Activated CD4-positive, alpha-beta memory T cell treated with anti-CD3 and anti-CD28 coated beads for 36 hours (primary cell): ENCODE data around the gene PPP2R5E. TPM values are rescaled to one million over a fixed set of nuclear protein-coding genes. Genes with fewer than 3 reads are reported as not detected.
"Not testable (repeated sequence)": the region's sequence is repeated elsewhere in the genome, so short reads cannot be mapped to it uniquely, and the experiment has no call there.

Experiments used
- CTCF ChIA-PET: fragments of 350-600 bp; sonication (Branson Sonifier 250); formaldehyde crosslinking; loops from one replicate; lab custom pipeline; 2021; ENCODE audit warnings: antibody characterized with exemption, inconsistent platforms; lab: Charles Lee
- POLR2A ChIA-PET: fragments of 350-600 bp; sonication (Branson Sonifier 250); formaldehyde crosslinking; loops from one replicate; lab custom pipeline; 2021; ENCODE audit warnings: antibody characterized with exemption; lab: Charles Lee
- DNase-seq: peaks from one replicate; pipeline ENCODE4 v3.0.0-alpha.2; 2020
- H3K27ac Mint-ChIP-seq: one replicate; pipeline ENCODE4 v1.8.0; 2021; ENCODE audit warnings: mixed read lengths
- H3K27me3 Mint-ChIP-seq: one replicate; pipeline ENCODE4 v1.8.0; 2021; ENCODE audit warnings: mixed read lengths
- H3K36me3 Mint-ChIP-seq: one replicate; pipeline ENCODE4 v1.8.0; 2021; ENCODE audit warnings: mixed read lengths
- H3K4me1 Mint-ChIP-seq: one replicate; pipeline ENCODE4 v1.8.0; 2021; ENCODE audit warnings: low read depth, mixed read lengths
- H3K4me3 Mint-ChIP-seq: one replicate; pipeline ENCODE4 v1.8.0; 2021; ENCODE audit warnings: mild to moderate bottlenecking, mixed read lengths
- H3K9me3 Mint-ChIP-seq: one replicate; pipeline ENCODE4 v1.8.0; 2021; ENCODE audit warnings: mixed read lengths
- intact Hi-C: fragments of 100-400 bp; cut with micrococcal nuclease; formaldehyde crosslinking; loops from one replicate; pipeline ENCODE4 v1.15.1; 2023
- total RNA-seq, 2 experiments: library from RNA; stranded (reverse); gene quantifications; one replicate each; pipeline ENCODE4 v1.2.3, GENCODE V29; 2021

The PPP2R5E gene
- total RNA-seq, 2 experiments from 2014 or later = 37.7 to 37.8 TPM

DNA sequence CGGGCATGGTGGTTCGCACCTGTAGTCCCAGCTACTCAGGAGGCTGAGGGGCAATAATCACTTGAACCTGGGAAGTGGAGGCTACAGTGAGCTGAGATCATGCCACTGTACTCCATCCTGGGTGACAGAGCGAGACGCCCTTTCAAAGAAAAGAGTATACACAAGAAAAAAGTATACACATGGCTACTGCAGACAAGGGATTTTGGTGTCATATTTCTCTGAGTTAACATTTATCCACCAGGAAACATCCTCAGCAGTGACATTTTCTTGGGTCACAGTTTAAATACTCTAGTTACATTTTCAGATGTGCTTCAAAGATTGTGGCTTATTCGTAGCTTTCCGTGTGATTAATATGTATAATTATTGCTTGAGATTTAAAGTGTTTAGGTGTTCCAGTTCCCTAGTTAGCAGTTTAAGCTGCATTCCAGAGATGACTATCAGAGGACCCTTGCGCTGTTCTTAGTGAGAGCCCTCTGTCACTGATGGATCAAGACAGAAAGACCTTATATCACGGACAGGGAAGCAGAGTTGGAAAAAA is 4.7 kb upstream of the PPP2R5E start:
- ChIA-PET POLR2A (no interaction called here), CTCF (interaction anchor here (0.9 kb wide), 1 partner anchor 86 kb away, joined by 3 read pairs; no protein-coding TSS in a partner anchor)
- no peak for DNase-seq
- H3K4me1 Mint-ChIP-seq = peaks cover 17% of the 10 kb centered on the region
- H3K36me3 Mint-ChIP-seq = peaks cover 2% of the 10 kb centered on the region
- H3K9me3 Mint-ChIP-seq = no peaks in the 10 kb centered on the region
- H3K27me3 Mint-ChIP-seq = no peaks in the 10 kb centered on the region
- no peak overlapping the region for H3K4me3 Mint-ChIP-seq
- intact Hi-C loops = loop anchor here (10.0 kb wide), 1 partner anchor 307 kb away; the partner anchor contains the start of gene SYNE2
- no peak overlapping the region for H3K27ac Mint-ChIP-seq

DNA sequence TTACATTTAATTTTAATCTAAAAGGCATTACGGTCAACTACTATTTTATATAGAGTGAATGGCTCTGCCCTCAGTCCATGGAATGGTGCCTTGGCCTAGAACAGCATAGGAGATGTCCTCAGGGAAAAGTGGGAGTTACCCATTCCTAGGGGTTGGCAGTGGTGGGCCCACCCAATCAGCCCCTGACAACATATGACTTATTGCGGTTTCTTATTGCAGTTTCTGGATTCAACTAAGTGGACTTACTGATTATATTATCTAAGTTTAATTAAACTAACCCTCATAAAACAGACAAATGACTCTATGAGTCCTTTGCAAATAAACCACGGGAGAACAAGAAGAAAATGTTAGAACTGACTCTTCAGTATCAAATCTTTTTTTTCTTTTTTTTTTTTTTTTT is 2.3 kb upstream of the PPP2R5E start:
- ChIA-PET CTCF (no interaction called here), POLR2A (no interaction called here)
- Mint-ChIP-seq H3K4me3 (no peak overlapping the region), H3K9me3 (no peaks in the 10 kb centered on the region), H3K27me3 (no peaks in the 10 kb centered on the region), H3K27ac (no peak overlapping the region), H3K4me1 (peaks cover 25% of the 10 kb centered on the region), H3K36me3 (peaks cover 5% of the 10 kb centered on the region)
- intact Hi-C loops = loop anchor here (10.0 kb wide), 1 partner anchor 309 kb away; the partner anchor contains the start of gene SYNE2
- DNase-seq = no peak

DNA sequence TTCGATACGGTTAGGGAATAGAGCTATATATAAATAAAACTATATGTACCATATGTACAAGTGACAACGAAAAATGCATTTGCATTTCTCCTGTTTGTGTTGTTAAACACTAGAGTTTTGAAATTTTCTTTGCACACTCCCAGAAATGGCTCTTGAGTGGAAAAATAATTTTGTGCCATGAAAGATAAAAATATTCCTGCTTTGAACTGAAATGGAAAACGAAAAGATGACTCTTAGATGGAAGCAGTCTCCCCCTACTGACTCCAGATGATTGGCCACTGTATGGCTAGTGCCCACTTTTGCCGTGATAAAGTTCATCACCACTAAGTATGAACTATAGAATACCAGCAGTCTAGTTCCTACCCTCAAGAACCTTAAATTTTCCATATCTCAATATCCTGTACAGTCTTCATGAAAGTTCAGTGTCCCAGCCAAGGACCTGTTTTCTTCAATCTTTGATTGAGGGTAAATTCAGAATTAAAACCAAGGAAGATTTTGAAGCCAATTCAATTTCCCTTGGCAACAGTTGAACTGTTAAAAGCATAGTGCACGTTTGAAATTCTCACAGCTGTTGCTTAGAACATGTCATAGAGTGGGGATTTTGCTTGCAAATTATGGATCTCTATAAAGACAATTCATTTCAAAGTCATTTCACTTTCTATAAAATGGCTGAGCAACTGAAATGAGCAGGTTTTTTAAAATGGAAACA is 1.6 kb upstream of the PPP2R5E start:
- POLR2A ChIA-PET = interaction anchor here (1.9 to 2.9 kb wide), 2 partner anchors 10 to 98 kb away, joined by 9 to 12 read pairs; partner anchors contain the start of gene WDR89
- H3K36me3 Mint-ChIP-seq = peaks cover 5% of the 10 kb centered on the region

DNA sequence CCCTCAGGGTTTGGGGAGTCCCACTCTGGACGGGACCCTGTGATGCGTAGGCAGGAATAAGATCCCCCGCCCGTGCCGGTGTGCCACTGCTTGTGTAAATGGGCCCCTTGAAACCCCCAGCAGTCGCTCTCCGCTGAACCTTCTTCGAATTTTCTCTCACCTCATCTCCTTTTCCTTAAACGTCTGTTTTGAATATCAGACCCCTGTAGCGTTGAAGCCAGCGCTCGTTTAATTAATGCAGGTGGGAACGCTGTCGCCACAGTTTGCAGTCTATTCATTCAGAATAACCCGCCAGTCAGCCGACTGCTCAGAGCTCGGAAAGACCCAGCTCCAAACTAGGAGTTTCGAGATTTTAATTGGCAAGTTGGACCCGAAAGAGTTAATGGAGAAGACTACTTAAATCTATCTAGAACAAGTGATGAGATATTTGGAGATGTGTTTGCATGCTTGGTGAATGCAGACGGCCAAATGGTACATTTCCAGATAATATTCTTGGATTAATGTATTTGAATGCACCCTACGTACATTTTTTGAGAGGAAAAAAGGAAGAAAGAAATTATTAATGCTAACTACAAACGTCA is 739 bp upstream of the PPP2R5E start:
- ChIA-PET CTCF (interaction anchor here (0.6 to 2.4 kb wide), 7 partner anchors 30 to 226 kb away, joined by 3 to 17 read pairs (median 4); partner anchors contain the start of gene WDR89), POLR2A (interaction anchor here (0.8 to 2.9 kb wide), 5 partner anchors 9 to 98 kb away, joined by 3 to 12 read pairs (median 4); partner anchors contain the start of gene WDR89)
- H3K27me3 Mint-ChIP-seq = no peaks in the 10 kb centered on the region
- peak overlapping the region; percentile 82 for H3K4me3 Mint-ChIP-seq
- H3K9me3 Mint-ChIP-seq = no peaks in the 10 kb centered on the region
- intact Hi-C loops = loop anchor here (1.0 to 10.0 kb wide), 7 partner anchors 65 to 958 kb away; partner anchors contain the start of genes SYNE2, WDR89, ZBTB1 and ZBTB25
- H3K27ac Mint-ChIP-seq = peak overlapping the region; percentile 86
- peaks cover 31% of the 10 kb centered on the region for H3K4me1 Mint-ChIP-seq
- peaks cover 13% of the 10 kb centered on the region for H3K36me3 Mint-ChIP-seq
- DNase-seq = no peak

More for the DNA sequence above, 1.6 kb upstream of the PPP2R5E start:
- Mint-ChIP-seq H3K27ac (no peak overlapping the region), H3K9me3 (no peaks in the 10 kb centered on the region), H3K4me1 (peaks cover 25% of the 10 kb centered on the region), H3K27me3 (no peaks in the 10 kb centered on the region), H3K4me3 (peak overlapping the region; percentile 45)
- CTCF ChIA-PET = interaction anchor here (0.6 to 2.4 kb wide), 4 partner anchors 53 to 225 kb away, joined by 3 to 17 read pairs (median 4); partner anchors contain the start of gene WDR89
- intact Hi-C loops = loop anchor here (5.0 to 10.0 kb wide), 2 partner anchors 310 to 958 kb away; partner anchors contain the start of genes SYNE2, ZBTB1 and ZBTB25
- DNase-seq = no peak

DNA sequence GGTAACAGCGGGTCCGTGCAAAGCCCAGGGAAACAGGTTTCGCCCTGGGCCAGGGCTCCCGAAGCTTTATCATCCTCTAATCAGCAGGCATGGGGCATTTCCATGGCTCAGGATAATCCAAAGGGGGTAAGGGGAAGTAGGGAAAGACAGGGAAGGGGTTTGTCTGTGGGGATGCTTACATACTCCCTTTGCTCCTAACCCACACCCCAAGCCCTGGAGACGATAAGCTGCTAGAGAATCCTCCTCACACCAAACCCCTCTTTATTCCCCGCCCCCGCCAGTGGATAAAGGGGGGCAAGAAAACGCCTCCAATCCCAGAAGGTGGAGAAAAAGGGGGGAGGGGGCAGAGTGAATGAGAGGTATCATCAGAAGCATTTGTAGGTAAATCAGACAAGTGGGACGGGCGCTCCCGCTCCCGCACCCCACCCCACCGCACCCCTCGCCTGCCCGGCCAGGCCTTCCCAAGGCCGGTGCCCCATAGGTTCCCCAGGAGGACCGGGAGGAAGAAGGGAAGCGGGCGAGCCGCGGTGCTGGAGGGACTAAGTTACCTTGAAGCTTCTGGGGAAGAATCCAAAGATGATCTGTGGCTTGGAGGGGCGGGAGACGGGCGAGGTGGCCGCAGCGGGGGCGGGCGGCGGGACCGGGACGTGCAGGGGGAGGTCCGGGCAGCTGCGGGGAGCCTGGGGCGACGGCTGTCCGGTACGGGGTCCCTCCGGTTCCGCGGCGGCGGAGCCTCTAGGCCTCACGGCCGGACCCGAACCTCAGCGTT is 762 bp downstream of the PPP2R5E start:
- Mint-ChIP-seq H3K4me3 (peak overlapping the region; percentile 82), H3K4me1 (peaks cover 31% of the 10 kb centered on the region), H3K27ac (peak overlapping the region; percentile 49), H3K27me3 (no peaks in the 10 kb centered on the region), H3K36me3 (peaks cover 19% of the 10 kb centered on the region), H3K9me3 (no peaks in the 10 kb centered on the region)
- POLR2A ChIA-PET = interaction anchor here (1.7 to 2.9 kb wide), 3 partner anchors 13 to 100 kb away, joined by 8 to 12 read pairs (median 9); partner anchors contain the start of gene WDR89
- intact Hi-C loops = loop anchor here (2.0 to 10.0 kb wide), 5 partner anchors 64 to 960 kb away; partner anchors contain the start of genes SYNE2, ZBTB1 and ZBTB25
- CTCF ChIA-PET = interaction anchor here (0.6 to 2.4 kb wide), 5 partner anchors 10 to 246 kb away, joined by 3 to 17 read pairs (median 4); no protein-coding TSS in a partner anchor
- DNase-seq = no peak

DNA sequence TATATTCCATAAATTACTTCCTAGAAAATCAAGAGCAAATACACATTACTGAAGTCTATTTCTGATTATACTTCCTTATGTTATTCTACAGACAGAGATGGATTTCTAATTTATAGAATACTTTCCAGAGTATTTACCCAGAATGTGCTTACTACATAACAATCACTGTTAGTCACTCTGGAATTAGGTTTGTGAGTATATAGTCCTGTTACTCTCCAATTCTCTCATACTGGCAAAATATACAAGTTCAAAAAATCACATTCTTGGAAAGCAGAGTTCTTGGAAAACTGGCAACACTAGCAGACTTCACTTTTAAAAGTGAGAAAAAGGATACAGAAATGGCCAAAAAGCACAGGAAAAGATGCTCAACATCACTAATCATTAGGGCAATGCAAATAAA is 7.3 kb downstream of the PPP2R5E start:
- DNase-seq = no peak
- intact Hi-C loops = no loop called here
- ChIA-PET CTCF (no interaction called here), POLR2A (no interaction called here)
- H3K4me1 Mint-ChIP-seq = peaks cover 17% of the 10 kb centered on the region
- no peaks in the 10 kb centered on the region for H3K9me3 Mint-ChIP-seq
- H3K4me3 Mint-ChIP-seq = no peak overlapping the region
- no peaks in the 10 kb centered on the region for H3K27me3 Mint-ChIP-seq
- H3K27ac Mint-ChIP-seq = no peak overlapping the region
- H3K36me3 Mint-ChIP-seq = peaks cover 31% of the 10 kb centered on the region

DNA sequence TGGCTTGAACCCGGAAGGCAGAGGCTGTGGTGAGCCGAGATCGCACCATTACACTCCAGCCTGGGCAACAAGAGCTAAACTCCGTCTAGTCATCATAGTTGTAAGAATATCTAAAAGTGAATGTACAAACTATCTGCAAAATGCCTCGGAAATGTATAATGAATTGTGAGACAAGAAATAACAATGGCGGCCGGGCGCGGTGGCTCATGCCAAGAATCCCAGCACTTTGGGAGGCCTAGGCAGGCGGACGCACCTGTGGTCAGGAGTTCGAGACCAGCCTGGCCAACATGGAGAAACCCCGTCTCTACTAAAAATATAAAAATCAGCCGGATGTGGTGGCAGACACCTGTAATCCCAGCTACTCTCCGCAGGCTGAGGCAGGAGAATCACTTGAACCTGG is 9.7 kb downstream of the PPP2R5E start:
- Mint-ChIP-seq H3K27me3 (no peaks in the 10 kb centered on the region), H3K4me3 (no peak overlapping the region), H3K9me3 (no peaks in the 10 kb centered on the region), H3K36me3 (peaks cover 24% of the 10 kb centered on the region), H3K4me1 (peaks cover 8% of the 10 kb centered on the region), H3K27ac (no peak overlapping the region)
- intact Hi-C loops = no loop called here
- ChIA-PET CTCF (no interaction called here), POLR2A (no interaction called here)
- DNase-seq = no peak

DNA sequence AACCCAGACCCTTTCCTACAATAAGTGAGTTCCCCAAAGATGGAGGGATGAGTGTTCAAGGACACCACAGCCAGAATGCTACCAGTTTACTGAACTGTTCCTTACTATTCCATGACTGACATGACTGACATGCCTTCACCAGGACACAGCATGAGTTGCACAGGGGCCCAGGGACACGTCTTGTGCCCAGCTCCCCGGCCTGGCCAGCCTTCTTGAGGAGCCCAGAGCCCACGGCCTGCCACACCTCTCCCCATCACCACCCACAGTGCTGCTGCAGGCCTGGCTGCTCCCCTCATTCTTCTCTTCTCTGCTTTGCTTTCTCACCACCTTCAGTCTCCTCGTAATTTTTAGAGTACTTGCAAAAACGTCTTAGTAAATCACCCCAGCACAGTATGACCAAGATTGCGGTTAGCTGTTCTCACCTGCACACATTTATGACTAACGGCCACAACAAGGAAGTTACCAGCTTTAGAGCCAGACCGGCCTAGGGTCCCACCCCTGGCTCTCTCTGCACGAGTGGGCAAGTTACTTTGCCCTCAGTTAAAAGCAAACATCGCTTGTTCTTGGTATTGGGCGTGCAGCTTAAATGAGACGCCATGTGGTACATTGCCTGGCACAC is 18.5 kb downstream of the PPP2R5E start:
- POLR2A ChIA-PET = no interaction called here
- Mint-ChIP-seq H3K36me3 (peaks cover 19% of the 10 kb centered on the region), H3K4me3 (no peak overlapping the region), H3K27me3 (no peaks in the 10 kb centered on the region), H3K27ac (no peak overlapping the region), H3K4me1 (peaks cover 16% of the 10 kb centered on the region), H3K9me3 (no peaks in the 10 kb centered on the region)
- intact Hi-C loops = no loop called here
- peak; percentile 12 for DNase-seq
- CTCF ChIA-PET = interaction anchor here (0.9 kb wide), 1 partner anchor 136 kb away, joined by 4 read pairs; no protein-coding TSS in a partner anchor

DNA sequence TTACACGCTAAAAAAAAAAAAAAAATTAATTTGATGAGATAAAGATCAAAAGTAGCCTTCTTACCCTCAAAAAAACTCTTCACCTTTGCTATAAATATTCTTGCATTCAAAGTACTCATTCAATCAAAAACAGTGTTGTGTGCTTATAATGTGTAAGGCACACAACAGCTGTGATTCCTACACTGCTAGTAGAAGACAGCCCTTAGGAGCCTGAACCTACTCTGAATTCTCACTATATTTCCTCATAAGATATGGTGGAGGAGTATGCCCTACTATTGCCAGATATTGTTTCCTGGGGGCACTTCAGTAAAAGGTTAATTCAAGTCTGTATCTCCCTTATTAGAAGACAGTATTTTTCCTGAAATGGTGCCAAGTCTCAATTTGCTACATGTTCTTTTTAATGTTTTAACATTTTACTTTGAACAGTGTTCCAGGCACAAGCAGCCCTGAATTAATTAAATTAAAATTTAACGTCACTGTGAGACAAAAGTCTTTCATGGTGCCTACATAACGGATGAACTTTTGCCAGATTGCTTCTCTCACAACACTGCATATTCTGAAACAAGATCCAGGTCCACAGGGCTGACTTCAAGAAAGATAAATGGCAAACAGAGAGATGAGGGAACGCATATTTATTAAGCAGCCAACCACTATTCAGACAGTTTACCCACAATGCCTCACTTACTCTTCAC is 19.3 kb downstream of the PPP2R5E start:
- intact Hi-C loops = no loop called here
- Mint-ChIP-seq H3K27me3 (no peaks in the 10 kb centered on the region), H3K27ac (no peak overlapping the region), H3K9me3 (no peaks in the 10 kb centered on the region), H3K4me1 (peaks cover 19% of the 10 kb centered on the region), H3K4me3 (no peak overlapping the region), H3K36me3 (peaks cover 19% of the 10 kb centered on the region)
- ChIA-PET POLR2A (no interaction called here), CTCF (no interaction called here)
- no peak for DNase-seq

DNA sequence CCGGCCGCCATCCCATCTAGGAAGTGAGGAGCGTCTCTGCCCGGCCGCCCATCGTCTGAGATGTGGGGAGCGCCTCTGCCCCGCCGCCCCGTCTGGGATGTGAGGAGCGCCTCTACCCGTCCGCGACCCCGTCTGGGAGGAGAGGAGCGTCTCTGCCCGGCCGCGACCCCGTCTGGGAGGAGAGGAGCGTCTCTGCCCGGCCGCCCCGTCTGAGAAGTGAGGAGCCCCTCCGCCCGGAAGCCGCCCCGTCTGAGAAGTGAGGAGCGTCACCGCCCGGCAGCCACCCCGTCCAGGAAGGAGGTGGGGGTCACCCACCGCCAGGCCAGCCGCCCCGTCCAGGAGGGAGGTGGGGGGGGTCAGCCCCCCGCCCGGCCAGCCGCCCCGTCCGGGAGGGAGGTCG is 20.7 kb downstream of the PPP2R5E start:
- H3K9me3 Mint-ChIP-seq, POLR2A ChIA-PET, H3K27me3 Mint-ChIP-seq, DNase-seq, H3K27ac Mint-ChIP-seq, intact Hi-C loops, H3K4me3 Mint-ChIP-seq, CTCF ChIA-PET: not testable (repeated sequence)
- Mint-ChIP-seq H3K4me1 (peaks cover 19% of the 10 kb centered on the region), H3K36me3 (peaks cover 19% of the 10 kb centered on the region)
